ENCODE data around the gene MGAT1.
"Not testable (repeated sequence)": the region's sequence is repeated elsewhere in the genome, so short reads cannot be mapped to it uniquely, and the experiment has no call there.

Gene MGAT1

GRCh38 chr5:180802325-180803180 is at the start of gene MGAT1:
TSS of gene MGAT1 (minus strand) at chr5:180802806. CDS start at chr5:180792971, 9,835 bp downstream.
- DNase-seq (ENCODE audit: low read depth), result peak; percentile 77

- DNase-seq (ENCODE audit: low read depth), result no peak
These were observed 48.0 kb upstream of the MGAT1 start for GRCh38 chr5:180850434-180851078.

- DNase-seq (ENCODE audit: low read depth), result no peak
These were observed 47.2 kb upstream of the MGAT1 start for GRCh38 chr5:180849827-180850226.

GRCh38 chr5:180848878-180849277 is 46.3 kb upstream of the MGAT1 start:
- DNase-seq (ENCODE audit: low read depth), result no peak

- DNase-seq (ENCODE audit: low read depth), result no peak
These were observed 45.7 kb upstream of the MGAT1 start for GRCh38 chr5:180848265-180848664.

- no peak for DNase-seq (ENCODE audit: low read depth)
These were observed 44.4 kb upstream of the MGAT1 start for GRCh38 chr5:180847026-180847425.

GRCh38 chr5:180844858-180845257 is 42.3 kb upstream of the MGAT1 start:
- DNase-seq (ENCODE audit: low read depth), result no peak

GRCh38 chr5:180844432-180844831 is 41.8 kb upstream of the MGAT1 start:
- DNase-seq (ENCODE audit: low read depth), result no peak

- DNase-seq (ENCODE audit: low read depth), result no peak
These were observed 37.3 kb upstream of the MGAT1 start for GRCh38 chr5:180839935-180840334.

GRCh38 chr5:180839227-180839626 is 36.6 kb upstream of the MGAT1 start:
- no peak for DNase-seq (ENCODE audit: low read depth)

- DNase-seq (ENCODE audit: low read depth), result no peak
These were observed 34.9 kb upstream of the MGAT1 start for GRCh38 chr5:180837478-180837877.

GRCh38 chr5:180832638-180833068 is 30.0 kb upstream of the MGAT1 start:
- DNase-seq (ENCODE audit: low read depth), result no peak

GRCh38 chr5:180831139-180832093 is 28.8 kb upstream of the MGAT1 start:
- peak; percentile 59 for DNase-seq (ENCODE audit: low read depth)

GRCh38 chr5:180830253-180831138 is 27.9 kb upstream of the MGAT1 start:
- peak; percentile 63 for DNase-seq (ENCODE audit: low read depth)

- DNase-seq (ENCODE audit: low read depth), result no peak
These were observed 27.1 kb upstream of the MGAT1 start for GRCh38 chr5:180829726-180830125.

- DNase-seq (ENCODE audit: low read depth), result not testable (repeated sequence)
These were observed 26.3 kb upstream of the MGAT1 start for GRCh38 chr5:180828756-180829531.

GRCh38 chr5:180827374-180827773 is 24.8 kb upstream of the MGAT1 start:
- not testable (repeated sequence) for DNase-seq (ENCODE audit: low read depth)

- DNase-seq (ENCODE audit: low read depth), result no peak
These were observed 23.3 kb upstream of the MGAT1 start for GRCh38 chr5:180825768-180826525.

- no peak for DNase-seq (ENCODE audit: low read depth)
These were observed 22.2 kb upstream of the MGAT1 start for GRCh38 chr5:180824630-180825476.

Measured in activated T-cell treated with anti-CD3 and anti-CD28 coated beads for 1 hour (primary cell).